ENCODE results near the gene SLC12A4.

SLC12A4 gene

DNA sequence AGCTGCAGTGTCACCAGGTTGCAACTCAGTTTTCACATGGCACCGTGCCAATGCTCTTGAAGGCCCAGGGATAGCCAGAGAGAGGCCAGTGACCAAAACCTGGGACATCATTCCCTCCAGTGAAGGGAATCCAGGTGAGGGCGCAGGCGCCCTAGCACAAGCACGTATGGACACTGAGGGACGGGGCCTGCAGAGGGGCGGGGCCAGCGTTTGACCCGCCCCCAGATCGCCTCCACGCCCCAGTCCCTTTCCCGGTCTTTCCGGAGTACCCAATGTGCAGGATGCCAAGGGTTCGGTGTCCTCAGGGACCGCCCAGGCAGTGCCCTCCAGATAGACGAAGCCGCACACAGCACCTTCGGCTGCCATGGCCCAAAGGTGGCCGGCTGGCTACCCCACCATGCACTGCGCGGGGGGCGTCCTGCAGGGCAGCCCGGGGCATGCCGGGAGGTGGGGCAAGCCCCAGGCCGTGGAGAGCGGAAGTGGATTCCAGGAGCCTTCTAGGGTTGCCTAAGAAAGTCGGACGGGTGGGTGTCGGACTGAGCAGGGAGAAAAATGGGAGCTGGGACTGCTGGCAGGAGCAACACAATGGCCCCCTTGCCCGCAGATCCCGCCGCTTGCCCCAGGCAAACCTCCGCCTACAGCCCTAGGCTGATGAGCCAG lies 4.6 kb downstream of the SLC12A4 start:
- H3K4me3 ChIP-seq (ENCODE audit: low read depth, low read length), result no peak overlapping the region

DNA sequence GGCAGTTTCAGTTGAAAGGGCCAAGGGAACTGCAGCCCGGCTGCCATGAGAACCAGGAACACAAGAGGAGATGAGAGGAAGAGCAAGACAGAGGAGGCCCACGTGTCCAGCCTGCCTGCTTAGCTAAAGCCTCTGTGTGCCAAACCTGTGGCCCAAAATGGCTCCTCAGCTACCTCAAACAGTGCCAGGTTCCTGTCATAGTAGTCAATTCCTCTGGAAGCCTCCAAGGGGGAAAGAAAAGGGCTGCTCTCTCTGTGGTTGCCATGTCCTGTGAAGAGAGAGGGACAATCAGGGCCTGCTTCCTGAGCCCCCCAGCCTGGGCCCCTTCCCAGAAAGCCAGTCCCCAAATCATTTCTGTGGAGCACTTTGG lies 5.2 kb downstream of the SLC12A4 start:
- H3K4me3 ChIP-seq (ENCODE audit: low read depth, low read length), result no peak overlapping the region

DNA sequence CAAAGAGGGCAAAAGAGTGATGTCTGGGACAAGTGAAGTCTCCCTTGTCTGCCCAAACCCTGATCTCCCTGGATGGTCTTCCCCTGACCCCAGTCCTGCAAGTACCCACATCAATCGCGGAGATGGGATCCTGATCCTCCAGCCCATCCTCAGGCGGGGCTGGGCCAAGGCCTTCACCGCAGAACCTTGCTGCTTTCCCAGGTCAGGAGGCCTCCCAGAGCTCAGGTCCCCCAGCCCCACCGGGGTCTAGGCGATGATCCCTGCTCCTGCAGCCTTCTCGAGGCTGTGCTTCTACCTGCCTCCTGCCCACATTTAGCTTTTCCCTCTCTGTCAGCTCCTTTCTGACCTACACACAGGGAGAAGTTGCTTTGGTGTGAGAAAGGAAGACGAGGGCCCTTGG lies 6.3 kb downstream of the SLC12A4 start:
- no peak overlapping the region for H3K4me3 ChIP-seq (ENCODE audit: low read depth, low read length)

DNA sequence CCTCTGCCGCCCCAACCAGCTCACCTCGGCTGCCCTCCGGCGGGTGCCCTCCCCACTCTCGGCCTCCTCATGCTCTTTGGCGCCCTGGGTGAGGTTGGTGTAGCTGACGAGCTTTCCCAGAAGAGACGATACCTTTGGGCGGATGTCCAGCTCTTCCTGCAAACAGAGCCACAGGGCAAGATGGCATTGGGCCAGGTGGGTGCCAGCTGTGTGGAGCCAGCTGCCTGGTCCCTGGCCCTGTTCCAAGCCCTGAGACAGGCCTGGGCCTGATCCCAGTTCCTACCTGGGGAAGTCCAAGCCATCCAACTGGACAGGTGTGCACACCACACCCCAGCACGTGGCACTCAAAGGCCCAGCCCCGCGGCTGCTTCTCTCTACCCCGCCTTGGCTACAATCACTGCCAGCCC lies 6.9 kb downstream of the SLC12A4 start:
- H3K4me3 ChIP-seq (ENCODE audit: low read depth, low read length), result no peak overlapping the region

DNA sequence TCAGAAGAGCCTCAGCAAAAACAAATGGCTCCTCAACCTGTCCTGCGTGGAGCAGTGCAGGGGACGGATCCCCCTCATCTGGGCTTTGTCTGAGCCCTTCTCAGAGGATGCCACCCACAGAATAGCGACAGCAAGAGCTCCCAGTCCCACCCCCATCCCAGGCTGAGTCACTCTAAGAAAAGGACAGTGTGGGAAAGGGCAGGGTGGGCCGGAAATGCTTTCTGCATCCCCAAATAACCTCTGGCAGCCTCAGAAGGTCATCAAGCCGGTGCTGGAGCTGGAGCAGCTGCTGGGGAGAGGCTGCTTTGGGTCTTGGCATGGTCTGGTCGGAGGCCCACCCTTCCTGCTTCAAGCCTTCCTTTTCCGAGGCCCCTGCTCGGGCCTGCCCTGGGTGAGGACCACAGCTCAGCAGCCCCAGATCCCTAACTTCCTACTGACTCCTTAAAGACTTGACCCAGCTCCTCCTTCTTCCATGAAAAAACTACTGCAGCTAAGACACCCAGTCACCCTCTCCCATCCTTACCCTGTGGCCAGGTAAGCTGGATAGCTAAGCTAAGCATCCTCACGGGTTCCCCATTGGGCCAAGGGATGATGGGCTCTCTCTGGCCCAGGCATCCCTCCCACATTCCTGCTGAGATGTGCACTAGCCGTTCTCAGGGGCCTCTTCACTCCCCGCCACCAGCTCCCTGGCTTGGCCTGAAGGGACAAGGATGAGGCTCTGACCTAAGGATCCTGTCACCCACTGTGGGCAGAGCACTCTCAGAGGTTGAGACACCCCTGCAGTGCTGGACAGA lies 8.7 kb downstream of the SLC12A4 start:
- no peak overlapping the region for H3K4me3 ChIP-seq (ENCODE audit: low read depth, low read length)

DNA sequence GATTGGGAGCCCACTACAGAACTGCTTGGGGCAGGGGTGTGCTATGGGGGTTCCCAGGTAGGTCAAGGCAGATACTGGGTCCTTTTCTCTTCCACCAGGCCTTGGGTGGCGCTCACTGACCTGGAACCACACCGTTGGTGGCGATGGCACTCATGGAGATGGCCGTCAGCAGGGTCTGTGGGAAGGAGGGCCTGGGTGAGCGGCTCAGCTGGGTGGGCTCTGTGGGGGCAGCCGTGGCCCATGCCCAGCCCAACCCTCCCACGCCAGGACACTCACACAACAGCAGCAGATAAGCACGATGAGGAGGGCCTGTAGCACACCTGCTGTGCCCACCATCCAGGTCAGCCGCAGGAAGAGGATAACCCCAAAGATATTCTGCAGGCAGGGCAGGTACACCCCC lies 10.8 kb downstream of the SLC12A4 start:
- no peak overlapping the region for H3K4me3 ChIP-seq (ENCODE audit: low read depth, low read length)

DNA sequence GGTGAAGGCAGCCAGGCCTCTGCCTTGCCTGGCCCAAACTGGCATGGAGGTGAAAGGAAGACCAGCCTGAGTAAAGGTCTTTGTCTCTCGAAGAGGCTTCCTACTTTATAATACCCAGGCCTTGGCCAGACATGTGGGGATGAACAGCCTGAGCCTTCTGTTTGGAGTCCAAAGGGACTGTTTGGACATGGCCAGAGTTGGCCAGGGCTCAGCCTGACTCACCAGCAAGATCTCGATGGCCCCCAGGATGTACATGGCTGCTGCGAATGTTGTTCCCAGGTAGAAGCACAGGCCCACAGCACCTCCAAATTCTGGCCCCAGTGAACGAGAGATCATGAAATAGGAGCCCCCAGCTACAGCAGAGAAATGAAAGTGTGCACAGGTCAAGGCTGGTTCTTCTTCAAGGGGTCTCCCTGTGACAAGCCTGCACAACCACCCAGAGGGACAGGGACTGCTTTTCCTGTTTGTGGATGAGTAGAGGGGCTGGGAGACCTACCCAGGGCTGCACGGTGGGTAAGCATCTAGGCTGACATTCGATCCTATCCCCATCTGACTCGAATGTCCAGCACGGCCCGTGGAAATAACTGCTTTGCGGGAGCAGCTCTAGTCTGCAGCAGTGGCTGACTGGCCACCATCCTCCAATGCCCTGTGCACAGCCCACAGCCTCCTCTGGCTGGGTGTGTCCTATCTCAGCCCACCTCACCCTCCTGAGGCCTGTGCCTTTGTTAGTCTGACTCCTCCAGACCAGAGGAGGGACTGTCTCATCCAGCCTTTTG lies 13.8 kb downstream of the SLC12A4 start:
- no peak overlapping the region for H3K4me3 ChIP-seq (ENCODE audit: low read depth, low read length)

DNA sequence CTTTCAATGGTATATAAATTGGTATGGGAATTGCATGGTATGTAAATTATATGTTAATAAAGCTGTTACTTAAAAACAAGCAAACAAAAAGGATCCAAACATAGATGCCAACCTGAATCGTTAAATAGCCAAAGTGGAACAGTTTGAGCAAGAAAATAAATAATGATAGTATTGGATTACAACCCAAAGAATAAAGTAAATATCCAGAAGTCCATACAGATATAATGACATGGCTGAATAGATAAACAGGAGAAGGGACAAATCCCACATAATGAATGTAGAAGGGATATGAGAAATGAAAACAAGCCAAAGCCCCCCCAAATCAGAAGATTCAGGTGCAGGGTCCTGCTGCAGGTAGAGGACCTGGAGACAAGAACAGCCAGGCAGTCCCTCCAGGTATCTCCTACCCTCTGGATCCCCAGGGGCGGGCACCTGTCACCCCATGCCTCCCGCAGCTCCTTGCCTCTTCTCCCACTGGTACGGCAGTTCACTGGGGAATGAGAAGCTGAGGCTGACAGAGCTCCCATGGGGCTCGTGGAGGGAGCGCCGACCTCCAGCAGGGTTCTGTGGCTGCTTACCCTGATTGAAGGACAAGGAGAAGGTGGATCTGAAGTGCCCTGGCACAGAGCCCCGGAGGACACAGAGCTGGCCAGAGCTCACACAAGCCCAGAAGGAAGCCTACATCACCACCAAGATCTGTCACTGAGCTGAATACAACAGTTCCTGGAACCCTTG lies 14.6 kb downstream of the SLC12A4 start:
- no peak overlapping the region for H3K4me3 ChIP-seq (ENCODE audit: low read depth, low read length)

DNA sequence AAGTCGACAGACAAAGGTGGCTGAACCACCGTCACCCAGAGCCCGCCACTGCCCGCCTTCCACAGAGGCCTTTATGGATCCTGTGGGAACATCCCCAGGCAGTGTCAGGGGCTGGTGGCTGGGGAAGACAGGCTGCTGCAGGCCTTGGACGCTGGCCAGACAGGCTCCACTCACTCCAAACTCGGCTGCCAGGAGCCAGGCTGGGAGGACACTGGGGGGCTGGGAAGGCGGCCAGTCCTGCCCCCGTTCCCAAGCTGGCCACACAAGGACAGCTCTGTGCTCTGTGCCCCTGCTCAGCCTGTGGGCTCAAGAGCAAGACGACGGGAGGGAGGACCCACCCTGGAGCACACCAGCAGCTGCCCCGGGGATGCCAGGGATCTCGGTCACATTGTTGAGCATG lies 17.0 kb downstream of the SLC12A4 start:
- H3K4me3 ChIP-seq (ENCODE audit: low read depth, low read length), result no peak overlapping the region

DNA sequence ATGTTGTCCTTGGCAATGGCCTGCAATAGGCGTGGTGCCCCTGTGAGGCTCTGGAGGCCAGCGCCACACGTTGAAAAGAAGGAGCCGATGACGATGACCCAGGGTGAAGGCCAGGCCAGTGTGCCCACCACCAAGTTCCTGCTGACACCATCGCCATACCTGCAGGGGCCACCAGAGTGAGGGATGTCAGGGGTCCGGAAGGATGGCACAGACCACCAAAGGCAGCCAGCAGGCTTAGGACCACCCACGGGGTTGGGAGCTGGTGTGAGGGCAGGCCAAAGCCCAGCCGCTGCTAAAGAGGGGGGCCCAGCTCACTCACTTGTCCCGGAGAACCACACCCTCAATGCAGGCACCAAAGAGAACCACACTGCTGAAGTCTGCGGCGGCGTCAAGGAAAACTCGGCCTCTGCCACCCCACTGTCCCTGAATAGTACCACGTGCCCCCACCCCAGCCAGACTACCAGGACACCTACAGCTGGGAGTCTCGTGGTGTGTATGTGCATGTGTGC lies 18.0 kb downstream of the SLC12A4 start:
- H3K4me3 ChIP-seq (ENCODE audit: low read depth, low read length), result no peak overlapping the region

DNA sequence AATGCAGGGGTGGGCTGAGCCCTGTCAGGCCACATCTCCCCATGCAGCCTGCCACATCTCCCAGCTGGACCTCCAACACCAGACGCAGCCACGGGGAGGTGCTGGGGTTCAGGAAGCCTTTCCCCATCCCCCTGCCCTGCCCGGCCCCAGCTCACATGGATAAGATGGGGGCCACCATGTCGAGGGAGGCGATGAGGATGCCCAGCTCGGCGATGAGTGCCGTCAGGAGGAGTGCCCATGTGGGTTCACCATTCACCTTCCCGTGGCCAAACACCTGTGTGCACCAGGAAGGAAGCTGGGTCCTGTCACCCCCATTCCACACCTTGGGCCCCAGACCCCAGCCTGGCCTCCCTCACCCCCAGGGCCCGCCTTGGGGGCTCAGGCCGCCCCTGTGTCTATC lies 18.8 kb downstream of the SLC12A4 start:
- H3K4me3 ChIP-seq (ENCODE audit: low read depth, low read length), result no peak overlapping the region

DNA sequence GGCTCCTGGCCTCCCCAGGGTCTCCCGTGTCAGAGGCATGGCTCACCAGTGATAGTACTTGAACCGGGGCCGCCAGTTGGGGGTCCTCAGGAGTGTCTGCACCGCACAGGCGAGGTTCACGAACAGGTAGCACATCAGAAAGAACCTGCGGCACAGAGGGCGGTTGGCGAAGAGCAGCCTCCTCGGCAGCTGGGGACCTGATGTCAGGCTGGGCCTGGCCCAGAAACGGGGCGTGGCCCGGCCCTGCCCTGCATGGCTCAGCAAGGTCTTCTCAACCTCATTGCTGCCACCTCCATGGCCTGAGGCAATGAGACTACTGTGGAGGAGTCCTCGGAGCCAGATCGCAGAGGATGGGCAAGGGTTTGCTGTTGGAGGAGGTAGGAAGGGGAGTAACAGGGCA lies 20.4 kb downstream of the SLC12A4 start:
- H3K4me3 ChIP-seq (ENCODE audit: low read depth, low read length), result no peak overlapping the region

DNA sequence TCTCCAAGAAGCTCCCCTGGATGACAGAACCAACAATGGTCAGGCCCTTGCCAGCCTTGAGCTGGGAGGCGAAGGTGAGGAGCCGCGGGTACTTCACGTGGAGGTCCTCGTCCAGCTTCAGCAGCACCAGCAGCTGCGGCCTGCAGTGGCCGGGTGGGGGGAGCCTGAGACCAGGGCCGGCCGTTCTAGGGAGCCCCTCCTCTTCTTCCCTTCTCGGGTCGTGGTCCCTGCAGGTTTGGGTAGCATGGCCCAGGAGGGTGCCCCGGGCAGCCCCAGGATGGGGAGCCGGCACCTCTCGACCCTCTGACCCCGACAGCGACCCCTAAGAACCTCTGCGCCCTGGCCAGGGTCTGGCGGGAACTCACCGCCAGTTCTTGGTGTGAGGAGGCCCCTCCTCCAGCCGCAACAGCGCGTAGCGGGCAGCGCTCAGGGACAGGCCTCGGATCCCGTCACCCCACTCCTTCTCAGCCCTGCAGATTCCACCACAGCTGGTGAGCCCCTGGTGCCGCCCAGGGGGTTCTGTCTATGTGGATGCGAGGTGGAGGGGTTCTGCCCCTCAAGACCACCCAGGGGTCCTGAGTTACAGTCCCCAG lies 21.4 kb downstream of the SLC12A4 start:
- H3K4me3 ChIP-seq (ENCODE audit: low read depth, low read length), result no peak overlapping the region

DNA sequence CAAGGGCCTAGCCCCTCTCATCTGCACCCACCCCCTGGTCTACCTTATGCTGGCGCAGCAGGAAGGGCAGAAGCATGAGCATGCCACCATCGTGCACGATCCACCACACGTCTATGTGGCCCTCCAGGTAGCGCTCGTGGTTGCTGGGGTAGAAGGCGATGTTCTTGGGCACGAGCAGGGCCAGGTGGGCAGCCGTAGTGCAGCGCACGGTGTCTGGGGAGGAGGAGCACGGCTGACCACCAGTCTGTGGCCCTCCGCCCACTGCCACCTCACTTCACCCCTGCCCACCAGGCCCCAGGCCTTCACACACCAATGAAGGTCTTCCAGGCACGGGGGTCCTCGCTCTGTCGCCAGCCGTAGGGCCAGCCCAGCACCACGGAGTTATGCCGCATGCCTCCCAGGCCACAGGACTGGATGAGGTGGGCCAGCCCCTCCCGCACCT lies 22.3 kb downstream of the SLC12A4 start:
- H3K4me3 ChIP-seq (ENCODE audit: low read depth, low read length), result no peak overlapping the region

DNA sequence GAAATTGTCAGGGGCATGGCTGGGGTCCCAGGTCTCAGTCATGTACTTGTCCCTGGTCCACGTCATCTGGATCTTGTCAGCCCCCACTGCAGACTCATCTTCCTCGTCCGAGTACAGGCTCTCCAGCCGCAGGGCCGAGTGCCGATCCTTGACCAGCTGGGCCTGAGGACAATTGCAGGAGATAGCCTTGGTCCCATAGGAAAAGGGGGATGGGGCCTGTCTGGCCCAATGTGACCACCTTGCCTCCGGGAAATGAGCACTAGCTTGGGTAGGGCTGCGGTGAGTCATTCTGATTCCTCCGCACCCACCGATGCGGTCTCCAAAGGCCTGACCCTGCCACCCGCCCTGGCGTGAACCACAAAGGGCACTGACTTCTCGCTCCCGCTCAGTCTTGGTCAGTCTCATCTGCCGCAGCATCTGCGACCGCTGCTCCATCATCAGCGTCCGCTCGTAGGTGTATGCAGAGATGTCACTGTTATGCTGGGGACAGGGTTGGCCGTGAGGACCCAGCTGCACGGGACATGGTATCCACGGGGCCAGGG lies 23.0 kb downstream of the SLC12A4 start:
- no peak overlapping the region for H3K4me3 ChIP-seq (ENCODE audit: low read depth, low read length)

DNA sequence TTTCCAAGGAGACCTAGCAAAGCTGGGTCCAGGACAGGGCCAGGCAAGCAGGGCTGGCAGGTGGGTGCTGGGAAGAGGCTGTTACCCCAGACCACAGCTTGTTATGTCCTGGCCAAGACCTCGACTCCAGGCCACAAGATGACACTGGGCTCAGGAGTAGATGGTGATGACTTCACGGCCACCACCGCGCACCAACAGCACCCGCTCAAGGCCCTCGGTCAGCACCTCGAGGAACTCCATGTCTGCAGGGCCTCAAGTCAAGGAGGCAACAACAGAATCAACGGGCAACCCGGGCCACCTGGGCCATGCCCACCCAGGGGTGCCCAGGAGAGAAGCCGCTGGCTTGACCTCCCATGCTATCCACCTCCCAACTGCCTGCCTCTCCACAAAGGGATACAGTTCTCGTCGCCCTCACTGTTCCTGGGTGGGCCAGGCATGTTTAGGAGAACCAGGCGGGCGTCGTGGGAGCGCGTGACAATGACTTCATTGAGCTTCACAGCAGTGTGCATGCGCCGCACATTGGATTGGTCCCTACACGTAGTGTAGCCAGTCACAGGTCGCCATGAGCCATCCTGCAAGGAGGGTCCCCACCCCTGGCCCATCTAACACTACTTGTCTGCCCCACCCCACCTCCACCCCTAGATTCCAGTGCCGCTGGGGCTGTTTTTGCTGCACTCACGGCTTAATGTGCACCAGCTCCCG lies 23.6 kb downstream of the SLC12A4 start:
- H3K4me3 ChIP-seq (ENCODE audit: low read depth, low read length), result no peak overlapping the region

DNA sequence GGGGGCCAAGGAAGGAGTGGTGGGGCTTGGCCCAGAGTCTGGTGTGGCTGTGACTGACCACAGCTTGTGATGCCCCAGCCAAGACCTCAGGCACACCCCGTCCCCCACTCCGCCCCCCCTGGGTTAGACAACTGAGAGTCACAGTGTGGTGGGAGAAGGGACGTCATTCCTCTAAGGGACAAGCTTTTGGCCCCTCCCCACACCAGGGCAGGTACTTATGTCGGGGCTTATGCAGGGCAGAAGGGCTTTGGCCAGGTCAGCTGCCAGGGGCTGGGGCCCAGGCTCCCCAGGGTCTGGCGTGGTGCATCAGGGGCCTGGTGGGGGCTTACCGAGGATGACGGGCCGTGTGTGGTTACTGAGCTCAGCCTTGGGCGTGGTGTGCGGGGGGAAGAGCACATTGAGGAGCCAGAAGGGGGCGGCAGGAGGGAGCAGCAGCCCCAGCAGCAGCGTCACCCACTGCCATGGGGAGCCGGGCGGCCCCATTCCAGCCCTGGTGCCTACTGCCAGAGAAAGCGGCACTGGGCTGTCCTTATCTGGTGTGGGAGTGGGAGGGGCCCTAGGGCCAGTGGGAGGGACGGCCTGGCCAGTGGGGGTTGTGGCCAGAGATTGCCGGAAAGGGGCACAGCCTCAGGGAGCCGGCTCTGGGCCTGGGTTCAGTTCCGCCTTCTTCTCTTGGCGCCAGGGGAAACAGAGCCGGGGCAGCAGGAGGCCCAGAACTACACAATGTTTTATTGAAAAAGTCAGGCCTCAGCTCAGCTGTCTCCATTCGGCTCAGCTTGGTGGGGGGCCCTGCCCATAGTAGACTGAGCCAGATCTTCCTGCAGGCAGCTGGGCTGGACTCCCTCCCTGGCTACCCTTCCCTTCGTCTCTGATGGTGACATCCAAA lies 24.6 kb downstream of the SLC12A4 start, which contains the start of gene LCAT:
Gene LCAT (minus strand): TSS at position 502 of the 886 bp plus-strand sequence. CDS start 19 bp downstream, at position 483.
- H3K4me3 ChIP-seq (ENCODE audit: low read depth, low read length), result no peak within 1 kb of the TSS

DNA sequence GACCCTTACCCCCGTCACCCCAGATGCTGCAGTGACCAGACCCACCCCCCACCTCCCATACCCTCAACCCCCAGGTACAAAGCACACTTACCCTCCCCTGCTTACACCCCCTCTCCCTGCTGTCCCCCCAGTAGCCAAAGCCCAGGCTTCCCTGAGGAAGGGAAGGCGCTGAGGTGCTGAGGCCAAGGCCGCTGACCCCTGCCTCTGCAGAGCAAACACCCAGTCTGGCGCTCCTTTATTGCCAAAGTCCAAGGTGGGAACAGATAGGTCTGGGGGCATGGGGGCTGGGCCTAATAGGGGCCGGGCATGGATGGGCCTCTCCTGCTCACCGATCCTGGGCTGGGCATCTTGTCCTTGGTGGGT lies 25.2 kb downstream of the SLC12A4 start:
- H3K4me3 ChIP-seq (ENCODE audit: low read depth, low read length), result no peak overlapping the region

Data from iPS-11a (cell line).